Measurements from ENCODE around the gene CDH13.

The CDH13 gene
- 0 reads per million in 3 experiments for total RNA-seq

DNA sequence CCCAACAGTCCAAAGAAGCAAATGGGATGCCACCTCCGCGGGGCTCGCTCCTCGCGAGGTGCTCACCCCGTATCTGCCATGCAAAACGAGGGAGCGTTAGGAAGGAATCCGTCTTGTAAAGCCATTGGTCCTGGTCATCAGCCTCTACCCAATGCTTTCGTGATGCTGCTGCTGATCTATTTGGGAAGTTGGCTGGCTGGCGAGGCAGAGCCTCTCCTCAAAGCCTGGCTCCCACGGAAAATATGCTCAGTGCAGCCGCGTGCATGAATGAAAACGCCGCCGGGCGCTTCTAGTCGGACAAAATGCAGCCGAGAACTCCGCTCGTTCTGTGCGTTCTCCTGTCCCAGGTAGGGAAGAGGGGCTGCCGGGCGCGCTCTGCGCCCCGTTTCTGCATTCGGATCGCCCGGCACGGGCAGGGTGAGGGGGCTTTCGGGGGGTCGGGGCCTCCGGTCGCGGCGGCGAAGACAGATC is at the start of gene CDH13:
TSS of gene CDH13 (plus strand) at position 179 of the 471 bp plus-strand sequence.
- no peak for DNase-seq

DNA sequence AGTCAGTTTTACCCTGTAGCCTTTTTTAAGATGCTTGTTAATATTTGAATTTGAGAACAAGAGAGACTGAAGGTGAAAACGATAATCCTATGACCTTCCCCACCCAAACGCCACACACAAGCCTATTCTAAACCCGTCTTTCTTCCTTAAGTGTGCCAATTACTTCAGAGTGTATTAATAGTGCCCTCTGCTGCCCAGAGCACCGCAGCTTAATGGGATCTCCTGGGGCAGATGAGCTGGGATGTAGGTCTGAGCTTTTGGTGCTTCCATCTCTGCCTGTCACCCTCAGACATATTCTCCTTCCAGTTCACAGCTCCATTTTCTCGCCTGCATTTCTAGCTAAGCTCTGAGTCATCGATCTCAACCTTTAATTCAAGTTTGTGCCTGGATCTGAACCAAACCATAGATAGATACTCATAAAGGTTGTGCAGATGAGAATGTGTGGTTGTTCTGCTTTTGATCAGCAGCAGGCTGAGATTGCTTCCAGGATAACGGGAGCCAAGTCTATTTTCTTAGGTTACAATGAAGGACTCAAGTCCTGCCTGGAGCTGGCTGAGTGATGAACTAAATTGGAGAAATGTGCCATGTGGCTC is 46.4 kb upstream of the CDH13 start:
- DNase-seq, result no peak

DNA sequence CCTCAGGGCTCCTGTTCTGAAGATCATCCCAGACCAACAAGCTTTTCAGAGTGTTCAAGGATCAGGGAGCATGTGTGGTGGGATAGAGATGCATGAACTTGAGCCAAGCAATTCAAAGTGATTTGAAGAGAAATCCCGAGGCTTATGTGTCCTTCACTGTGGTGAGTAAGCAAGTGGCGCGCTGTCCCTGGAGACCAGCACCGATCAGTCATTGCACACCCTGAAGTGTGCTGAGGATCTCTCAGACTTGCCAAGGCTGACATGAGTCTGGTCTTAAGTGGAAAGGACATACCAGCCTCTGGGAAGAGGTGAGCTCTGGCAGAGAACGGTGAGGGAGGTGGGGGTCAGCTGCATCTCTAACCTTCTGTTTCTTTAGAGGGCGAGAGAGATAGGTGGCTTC is 43.8 kb upstream of the CDH13 start:
- DNase-seq, result no peak

DNA sequence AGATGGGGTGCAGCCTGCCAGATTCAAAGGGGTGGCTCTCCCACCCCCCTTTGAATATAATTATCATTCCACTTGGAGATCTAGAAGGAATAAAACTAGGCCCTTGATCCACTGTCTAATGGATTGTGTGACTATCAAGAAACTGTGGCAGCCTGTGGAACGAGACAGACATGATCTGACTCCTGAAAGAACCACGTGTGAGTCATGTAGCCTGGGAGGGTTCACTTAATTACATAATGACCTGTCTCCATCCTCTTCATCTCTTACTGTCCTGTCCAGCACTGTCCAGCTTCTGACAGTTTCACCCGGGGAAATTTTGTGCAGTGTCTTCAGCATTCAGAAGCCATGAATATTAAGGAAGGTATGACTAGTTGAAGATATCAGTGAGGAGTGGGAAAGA is 43.3 kb upstream of the CDH13 start:
- no peak for DNase-seq

DNA sequence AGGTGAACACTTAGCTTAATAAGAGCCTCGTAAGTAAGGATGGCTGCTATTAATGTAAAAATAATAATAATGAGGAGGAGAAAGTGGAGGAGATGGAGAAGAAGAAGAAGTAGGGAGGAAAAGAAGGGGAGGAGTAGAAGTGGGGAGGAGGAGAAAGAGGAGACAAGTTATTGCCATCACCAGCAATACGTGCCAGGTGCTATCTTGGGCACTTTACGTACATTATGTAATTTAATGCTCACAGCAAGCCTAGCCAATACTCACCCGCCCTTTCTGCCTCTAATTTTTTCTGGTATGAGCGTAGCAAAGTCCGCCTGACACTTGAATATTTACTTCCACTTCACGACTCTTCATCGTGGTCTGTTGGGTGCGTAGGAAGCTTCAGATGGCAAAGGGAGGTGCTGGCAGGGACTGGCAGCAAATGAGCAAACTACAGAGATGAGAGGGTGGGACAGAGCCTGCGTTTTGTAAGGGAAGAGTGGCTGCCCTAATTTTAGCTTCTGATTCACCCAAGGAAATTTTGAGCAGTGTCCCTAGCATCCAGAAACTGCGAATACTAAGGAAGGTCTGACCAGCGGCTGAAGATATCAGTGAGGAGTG is 42.1 kb upstream of the CDH13 start:
- no peak for DNase-seq

DNA sequence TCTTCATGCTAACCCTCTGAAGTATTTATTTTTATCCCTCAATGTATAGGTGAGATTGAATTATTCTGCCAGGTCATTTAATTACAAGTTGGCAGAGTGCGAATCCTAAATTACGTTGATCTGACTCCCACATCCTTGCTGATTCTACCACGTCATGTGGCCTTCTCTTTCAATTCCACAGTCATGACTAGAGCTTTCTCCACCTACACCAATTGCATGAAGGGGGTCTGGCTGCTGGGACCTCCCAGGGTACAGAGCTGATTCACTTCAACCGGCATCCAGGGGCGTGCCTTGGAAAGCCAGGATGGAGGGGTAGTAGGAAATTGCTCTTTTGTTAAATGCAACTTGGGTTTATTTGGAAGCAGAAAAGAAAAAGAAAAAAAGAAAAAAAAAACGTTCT is 41.1 kb upstream of the CDH13 start:
- no peak for DNase-seq

DNA sequence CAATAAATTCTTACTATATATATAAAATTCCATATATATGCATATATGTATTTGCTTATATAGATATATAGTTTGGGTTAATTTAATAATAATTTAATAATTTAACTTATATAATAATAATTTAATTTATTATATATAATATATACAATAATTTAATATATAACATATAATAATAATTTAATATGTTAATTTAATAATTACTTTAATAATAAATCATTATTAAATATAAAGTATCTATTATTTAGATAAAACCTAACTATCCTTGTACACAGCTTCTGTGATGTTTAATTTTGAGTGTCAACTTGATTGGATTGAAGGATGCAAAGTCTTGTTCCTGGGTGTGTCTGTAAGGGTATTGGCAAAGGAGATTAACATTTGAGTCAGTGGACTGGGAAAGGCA is 40.6 kb upstream of the CDH13 start:
- no peak for DNase-seq

DNA sequence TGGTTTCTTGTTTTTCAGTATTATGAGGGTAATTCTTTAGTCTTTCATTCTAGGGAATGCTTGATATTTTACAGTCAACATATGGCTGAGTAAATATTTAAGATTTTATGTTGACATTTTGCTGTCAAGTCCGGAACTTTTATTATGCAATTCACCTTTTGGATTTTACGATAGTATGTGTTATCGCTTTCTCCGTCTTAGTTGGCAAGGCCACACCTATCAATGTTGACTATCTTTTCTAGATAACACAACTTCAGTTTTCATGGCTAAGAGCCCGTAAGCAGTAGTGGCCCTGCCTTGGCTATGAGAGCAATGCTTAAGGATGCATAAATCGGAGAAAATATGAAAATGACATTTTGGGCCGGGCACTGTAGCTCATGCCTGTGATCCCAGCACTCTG is 39.5 kb upstream of the CDH13 start:
- no peak for DNase-seq

DNA sequence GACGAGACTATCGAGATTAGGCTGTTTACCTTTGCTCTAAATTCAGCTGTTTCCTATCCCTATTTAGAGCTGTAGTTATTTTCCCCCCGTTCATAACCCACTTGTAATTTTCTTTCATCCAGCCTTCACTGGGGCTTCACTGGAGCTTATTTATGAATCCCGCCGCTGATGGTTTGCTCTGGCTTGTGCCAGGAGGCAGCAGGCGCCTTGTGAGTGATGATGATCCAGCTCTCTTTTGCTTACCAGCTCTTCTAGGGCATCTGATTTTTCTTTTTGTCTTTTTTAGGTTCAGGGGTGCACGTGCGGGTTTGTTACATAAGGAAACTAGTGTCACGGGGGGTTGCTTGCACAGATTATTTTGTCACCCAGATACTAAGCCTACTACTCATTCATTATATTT is 37.4 kb upstream of the CDH13 start:
- no peak for DNase-seq

DNA sequence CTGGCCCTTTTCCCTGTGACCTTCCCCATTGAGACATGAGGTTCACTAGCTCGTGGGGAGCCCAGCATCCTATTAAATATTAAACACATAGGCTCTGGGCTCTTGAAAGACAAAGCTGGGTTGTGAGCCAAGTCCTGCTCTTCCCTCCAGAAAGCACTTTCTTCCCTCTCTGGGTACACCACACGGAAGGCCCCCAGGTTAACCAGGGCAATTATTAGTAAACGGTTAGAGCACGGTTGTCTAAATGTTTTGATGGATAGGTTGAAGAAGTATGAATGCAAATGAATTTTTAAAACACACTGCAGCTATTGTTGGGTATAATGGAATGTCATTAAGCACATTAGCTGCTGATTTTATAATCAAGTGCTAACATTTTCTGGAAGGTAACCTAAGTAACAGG is 32.7 kb upstream of the CDH13 start:
- no peak for DNase-seq

DNA sequence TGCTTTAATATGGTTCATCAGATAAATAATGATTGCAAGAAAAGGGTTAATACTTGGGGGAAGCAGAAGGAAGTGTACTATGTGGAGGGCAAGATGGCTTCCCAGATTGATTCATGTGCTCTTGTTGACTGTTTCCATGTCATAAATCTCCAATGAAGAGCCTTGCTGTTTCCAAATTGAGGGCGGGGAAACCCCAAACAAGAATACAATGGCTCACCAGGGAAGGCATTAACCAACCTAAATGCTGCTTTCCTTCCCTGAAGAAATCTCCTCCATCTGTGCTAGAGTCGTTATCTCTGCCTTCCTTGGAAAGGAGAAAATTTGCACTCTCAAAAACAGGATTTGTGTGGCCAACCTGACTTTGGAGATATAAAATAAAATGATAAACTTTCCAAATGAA is 28.0 kb upstream of the CDH13 start:
- no peak for DNase-seq

DNA sequence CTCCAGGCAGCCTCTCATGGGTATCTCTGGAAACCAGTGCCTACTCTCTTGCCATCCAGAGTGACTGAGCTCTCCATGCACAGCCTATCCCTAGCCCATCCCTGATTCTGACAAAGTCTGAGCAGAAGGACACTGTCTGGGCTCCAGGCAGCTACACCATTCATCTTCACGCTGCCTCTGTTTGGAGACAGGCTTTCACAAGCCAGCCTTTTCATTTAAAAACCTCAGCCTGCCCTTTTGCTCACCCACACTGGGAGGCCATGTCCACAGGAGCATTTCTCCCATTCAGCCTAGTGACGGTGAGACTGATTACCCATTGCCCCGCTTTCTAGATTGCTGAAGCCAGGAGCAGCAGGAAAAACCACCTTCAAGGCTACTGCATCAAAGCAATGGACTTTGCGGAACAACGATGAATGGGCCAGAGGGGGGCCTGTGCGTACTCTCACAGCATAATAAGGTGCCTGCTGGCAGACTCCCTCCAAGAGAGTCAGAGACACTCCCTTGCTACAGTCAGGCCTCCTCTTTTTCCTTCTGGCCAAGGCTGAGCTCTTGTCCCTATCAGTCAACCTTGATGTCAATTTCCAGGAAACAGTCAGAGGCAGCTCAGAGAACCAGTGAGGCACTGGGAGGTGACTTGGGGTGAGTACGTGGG is 24.7 kb upstream of the CDH13 start:
- DNase-seq, result no peak

DNA sequence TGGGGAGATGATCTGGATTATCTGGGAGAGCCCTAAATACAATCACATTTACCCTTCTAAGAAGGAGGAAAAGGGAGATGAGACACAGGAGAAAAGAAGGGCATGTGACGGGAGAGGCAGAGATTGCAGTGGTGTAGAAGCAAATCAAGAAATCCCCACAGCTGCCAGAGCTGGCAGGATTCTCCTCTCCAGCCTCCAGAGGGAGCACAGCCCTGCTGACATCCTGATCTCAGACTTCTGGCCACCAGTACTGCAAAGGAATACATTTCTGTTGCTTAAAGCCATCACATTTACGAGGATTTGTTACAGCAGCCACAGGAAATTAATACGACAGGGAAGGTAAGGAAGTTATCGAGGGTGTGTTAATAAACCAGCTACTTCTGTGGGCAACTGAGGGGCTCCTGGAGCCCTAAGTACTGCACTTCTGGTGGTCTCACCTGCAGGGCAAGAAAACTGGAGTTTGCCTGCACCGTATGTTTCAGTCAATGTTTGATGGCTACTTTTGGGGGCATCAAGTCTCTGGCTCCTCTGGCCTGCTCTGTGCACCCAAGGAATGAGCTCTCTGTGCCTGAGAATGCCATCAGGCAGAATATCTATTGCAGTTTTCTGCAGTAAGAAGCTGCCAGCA is 22.9 kb upstream of the CDH13 start:
- DNase-seq, result no peak

DNA sequence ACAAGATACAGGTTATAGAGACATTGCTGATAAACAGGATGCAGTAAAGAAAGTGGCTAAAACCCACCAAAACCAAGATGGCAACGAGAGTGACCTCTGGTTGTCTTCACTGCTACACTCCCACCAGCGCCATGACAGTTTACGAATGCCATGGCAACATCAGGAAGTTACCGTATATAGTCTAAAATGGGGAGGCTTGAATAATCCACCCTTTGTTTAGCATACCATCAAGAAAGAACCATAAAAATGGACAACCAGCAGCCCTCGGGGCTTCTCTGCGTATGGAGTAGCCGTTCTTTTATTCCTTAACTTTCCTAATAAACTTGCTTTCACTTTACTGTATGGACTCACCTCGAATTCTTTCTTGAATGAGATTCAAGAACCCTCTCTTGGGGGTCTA is 21.7 kb upstream of the CDH13 start:
- DNase-seq, result no peak

DNA sequence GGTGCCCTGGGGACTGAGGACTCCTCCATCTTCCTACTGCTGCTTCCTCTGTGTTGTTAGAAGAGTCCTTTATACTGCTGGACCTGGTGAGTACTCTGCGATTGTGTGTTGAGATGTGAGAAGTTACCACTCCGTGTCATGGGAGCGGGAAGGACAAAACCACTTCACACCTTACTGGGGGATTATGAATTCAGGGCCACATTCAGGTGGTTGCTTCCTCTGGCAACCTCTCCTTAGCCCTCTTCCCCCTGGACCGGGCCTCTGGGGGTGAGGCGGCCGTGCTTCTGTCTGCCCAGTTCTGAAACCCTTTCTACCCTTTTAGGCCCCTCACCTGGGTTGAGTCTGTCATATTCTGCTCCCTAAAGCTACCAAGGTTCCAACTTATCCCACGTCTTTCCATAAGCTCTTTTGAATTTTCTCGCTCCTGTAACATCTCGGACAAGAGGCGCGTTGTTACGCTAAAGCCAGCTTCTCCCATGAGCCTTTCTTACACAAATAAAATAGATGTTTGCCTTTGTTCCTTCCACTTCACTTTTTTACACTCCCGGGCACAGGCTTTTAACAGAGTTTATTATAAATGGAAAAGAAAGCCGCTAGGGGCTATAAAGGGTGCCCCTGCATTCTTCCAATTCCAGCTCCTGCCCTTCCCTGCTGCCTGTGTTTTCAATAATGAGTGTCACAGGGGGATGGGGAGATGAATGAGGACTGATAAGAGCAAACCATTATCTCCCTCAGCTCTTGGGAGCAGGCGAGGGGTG is 20.7 kb upstream of the CDH13 start:
- no peak for DNase-seq

DNA sequence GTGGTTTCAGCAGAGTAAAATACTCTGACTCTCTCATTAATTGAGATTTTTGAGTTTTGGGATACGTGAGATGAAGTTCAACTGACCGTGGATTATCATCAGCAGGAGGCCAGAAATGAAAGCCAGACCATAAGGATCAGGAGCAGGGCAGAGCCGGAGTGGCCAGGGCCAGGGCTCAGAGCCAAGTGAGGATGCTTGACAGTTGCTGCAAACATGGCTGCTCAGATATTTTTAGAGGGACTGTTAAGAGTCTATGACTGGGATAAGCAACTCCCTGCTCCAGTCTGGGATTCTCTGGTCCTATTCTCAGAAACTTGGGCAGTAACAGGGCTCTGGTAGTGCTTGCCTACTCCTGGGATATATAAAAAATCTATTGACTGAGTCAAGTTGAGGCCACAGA is 17.6 kb upstream of the CDH13 start:
- no peak for DNase-seq

DNA sequence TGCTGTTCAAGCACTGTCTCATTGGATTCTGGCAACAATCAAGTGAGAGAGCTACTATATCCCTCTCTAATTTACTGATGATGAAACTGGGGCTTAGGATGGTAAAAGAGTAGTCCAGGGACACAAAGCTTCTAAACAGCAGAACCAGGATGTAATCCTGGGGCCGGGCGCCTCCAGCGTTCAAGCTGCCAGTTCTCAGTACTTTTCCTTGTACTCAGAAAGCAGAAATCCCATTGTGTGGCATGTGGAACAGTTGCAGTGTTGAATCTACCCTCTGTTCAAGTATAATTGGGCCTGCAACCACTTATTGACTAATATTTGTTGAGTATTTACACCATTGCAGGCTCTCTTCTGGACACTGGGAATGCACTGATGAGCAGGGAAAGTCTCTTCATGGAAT is 14.5 kb upstream of the CDH13 start:
- DNase-seq, result no peak

DNA sequence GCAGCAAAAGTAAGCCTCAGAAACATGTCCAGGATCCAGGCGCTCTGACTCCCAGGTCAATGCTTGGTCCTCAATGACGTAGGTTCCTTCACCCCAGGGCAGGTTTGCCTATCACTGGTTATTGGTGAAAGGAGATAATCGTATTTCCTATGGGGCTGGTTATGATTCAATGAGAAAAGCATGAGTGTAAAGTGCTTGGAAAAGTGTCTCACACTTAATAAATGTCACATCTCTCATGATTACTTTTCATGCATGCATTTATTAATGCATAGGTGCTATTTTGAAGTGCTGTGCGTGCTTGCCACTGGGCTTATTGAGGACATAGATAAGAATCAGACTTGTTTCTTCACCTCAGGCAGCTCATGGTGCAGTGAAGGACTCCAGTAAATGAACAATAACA is 10.4 kb upstream of the CDH13 start:
- no peak for DNase-seq

DNA sequence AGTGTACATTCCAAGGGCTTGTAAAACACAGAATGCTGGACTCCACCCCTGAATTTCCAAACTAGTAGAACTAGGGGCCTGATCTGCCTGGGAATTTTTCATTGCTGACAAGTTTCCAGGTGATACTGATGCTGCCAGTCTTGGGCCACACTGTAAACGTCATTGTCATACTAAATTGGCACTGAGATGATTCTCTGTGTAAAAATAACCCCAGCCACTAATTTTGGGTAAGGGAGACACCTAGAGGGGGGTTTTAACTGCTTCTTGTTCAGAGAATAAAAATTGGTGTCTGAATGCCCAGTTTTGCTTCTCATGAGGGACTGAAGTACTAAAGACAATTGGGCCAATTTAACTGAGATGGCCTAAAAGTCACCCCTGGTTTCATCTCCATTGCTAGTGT is 5.0 kb upstream of the CDH13 start:
- DNase-seq, result no peak

DNA sequence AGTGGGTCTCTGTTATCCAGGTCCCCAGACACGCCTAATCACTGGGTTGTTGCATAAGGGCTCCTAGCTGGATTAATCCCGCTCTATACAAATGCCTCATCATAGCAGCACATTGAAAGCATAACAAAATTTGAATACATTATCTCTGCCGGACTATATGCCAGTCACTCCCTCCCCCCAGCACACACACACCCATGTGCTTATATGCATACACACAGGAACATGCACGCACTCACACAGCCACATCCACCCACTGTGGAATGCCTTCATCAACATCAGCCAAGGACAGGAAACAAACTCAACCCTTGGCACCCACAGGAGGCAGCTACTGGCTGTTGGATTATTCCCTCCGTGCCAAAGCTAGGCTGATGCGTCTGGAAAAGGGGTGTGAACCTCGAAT is 3.5 kb upstream of the CDH13 start:
- no peak for DNase-seq

DNA sequence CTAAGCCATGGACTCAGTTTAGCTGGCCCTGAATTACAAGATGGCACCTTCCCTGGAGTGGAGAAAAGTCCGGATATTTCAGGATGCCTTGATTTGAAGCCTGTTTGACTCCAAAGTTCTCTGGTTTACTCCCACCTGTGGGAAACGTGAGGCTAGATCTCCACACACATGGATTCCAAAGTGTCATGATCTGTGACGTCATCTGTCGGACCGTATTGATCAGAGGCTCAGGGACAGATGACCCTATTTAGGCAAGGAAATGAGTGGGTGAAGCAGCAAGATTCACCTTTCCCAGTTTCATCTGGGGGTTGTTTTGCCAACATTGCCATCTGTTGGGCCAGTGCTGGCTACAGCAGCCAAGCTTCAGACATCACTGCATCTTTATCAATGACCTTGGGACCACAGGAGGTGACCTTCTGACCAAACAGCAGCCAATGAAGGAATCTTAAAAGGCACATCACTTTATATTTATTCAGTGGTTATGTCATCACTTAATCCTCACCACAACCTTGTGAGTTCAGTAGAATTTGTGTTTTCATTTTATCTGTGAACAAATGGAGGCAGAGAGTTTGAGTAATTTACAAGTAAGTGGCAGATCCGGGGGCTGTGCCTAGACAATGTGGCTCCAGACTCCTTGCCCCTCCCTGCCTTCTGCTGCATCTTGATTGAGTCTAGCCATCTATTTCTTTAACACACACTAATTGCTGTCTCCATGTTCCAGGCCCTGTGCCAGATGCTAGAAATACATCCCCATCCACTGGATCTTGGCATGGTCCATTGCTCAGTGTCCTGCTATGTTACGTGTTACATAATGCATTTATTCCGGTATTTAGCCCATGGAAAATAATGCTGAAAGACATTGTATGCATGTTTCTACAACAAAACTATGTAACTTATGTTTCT is 1.5 kb upstream of the CDH13 start:
- DNase-seq, result no peak

DNA sequence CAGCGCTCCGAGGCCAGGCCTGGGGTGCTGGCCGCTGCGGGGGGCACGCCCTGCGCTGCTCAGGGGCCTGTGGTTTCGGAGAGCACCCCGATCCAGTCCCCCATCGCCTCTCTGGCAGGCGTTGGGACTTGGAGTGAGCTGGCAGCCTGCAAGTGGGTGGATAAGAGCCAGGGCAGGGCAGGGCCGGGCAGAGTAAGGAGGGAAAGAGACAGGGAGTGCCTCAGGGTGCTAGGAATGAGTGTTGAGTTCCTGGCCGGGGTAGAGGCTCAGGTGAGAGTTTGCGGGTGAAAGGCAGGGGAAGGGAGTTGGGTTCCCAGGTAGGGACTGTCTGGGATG is 1.3 kb downstream of the CDH13 start:
- DNase-seq, result no peak

All from central memory CD4-positive, alpha-beta T cell (primary cell).